Esophagus squamous epithelium (tissue), 4 donors: ENCODE data around the gene ATXN1.

Experiments
- POLR2A ChIP-seq, 4 donors: fragments of 450-650 bp; IDR thresholded peaks; one replicate each; pipeline ENCODE4 v1.6.1; 2017; ENCODE audit warnings: antibody characterized with exemption in 4 of 4, mild to moderate bottlenecking in 4 of 4, moderate library complexity in 3 of 4
- TF ChIP-seq, protein P1 (sequence below), 6 experiments: fragments of 450-650 bp in 4 of 6; fragments of 200-600 bp in 2 of 6; sonication (generic) in 2 of 6; IDR thresholded peaks; one replicate each; pipeline ENCODE4 v1.5.1; 2016 to 2019; ENCODE audit warnings: antibody characterized with exemption in 6 of 6, mild to moderate bottlenecking in 4 of 6, moderate library complexity in 4 of 6

DNA sequence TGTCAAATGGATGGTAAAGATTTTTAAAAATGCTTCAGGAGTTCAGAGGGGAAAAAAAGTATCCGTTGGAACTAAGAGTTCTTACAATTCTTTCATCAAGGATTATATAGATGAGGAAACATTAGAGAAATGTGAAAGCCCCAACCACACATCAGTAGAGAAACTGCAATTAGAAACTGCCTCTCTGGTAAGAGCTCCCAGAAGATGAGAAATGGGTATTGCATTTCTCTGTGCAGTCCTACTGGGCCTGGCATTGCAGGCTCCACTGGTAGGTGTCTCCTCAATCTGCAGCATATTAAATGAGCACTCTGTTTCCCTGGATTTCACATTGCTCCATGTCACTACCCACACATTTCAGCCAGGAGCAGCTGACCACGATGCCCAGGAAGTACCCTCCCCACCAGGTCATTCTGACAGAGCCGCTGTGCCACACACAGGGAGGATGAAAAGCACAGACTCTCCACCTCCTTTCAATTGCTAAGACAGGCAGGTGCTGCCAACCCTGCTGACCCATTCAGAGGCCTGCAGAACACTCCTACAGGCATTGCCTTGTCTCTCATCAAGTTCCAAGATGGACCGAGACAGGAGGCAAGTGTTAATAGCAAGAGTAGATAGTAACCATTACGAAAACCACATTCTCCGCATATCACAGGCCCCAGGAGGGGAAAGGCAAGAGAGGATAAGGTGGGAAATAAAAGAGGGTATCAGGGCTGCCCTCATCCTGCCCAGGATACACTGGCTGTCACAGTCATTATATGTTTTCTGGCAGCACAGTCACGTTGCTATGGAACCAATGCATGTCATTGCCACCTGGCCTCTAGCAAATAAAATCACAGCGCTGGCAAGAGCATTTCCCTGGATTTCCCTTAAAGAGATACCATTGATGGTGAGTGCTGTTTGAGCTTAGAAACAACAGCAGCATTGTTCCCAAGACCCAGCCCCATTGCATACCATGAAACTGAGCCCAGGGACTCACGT lies 241.7 kb downstream of the ATXN1 start:
- TF ChIP-seq, protein P1, sequence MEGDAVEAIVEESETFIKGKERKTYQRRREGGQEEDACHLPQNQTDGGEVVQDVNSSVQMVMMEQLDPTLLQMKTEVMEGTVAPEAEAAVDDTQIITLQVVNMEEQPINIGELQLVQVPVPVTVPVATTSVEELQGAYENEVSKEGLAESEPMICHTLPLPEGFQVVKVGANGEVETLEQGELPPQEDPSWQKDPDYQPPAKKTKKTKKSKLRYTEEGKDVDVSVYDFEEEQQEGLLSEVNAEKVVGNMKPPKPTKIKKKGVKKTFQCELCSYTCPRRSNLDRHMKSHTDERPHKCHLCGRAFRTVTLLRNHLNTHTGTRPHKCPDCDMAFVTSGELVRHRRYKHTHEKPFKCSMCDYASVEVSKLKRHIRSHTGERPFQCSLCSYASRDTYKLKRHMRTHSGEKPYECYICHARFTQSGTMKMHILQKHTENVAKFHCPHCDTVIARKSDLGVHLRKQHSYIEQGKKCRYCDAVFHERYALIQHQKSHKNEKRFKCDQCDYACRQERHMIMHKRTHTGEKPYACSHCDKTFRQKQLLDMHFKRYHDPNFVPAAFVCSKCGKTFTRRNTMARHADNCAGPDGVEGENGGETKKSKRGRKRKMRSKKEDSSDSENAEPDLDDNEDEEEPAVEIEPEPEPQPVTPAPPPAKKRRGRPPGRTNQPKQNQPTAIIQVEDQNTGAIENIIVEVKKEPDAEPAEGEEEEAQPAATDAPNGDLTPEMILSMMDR (IDR thresholded peaks at IDR 0.05), result no peak
- no peak for TF ChIP-seq POLR2A (IDR thresholded peaks at IDR 0.05)
